A549 (cell line): ENCODE results near the gene LPCAT1. TPM values are rescaled to one million over a fixed set of nuclear protein-coding genes. Genes with fewer than 3 reads are reported as not detected.

Experiments
- ATAC-seq, 2 experiments: fragments of 200-7000 bp in 1 of 2; fragments of >200 bp in 1 of 2; cut with Nextera tagmentation in 1 of 2; cut with Tn5 transposase in 1 of 2; 3 replicates each; pipeline versions ENCODE4 v1.8.0 to v1.9.1; 2018 to 2020; ENCODE audit warnings: mild to moderate bottlenecking in 1 of 2, moderate library complexity in 1 of 2
- CTCF ChIA-PET: fragments of 300-600 bp; sonication (Branson Sonifier 250); formaldehyde crosslinking; extraction: SDS; loops from one replicate; lab custom pipeline; 2021; ENCODE audit warnings: antibody characterized with exemption, inconsistent platforms; lab: Yijun Ruan, JAX
- POLR2A ChIA-PET: fragments of 350-600 bp; formaldehyde crosslinking; extraction: SDS; loops from one replicate; lab custom pipeline; 2021; ENCODE audit warnings: antibody characterized with exemption, inconsistent platforms; lab: Yijun Ruan, JAX
- DNase-seq, 2 experiments: peaks; one replicate each; pipeline versions ENCODE4 v3.0.0 to v3.0.0-alpha.2; 2011 to 2016; ENCODE audit warnings: low read depth in 1 of 2, low spot score in 1 of 2
- FAIRE-seq: peaks from 2 replicates; lab custom pipeline; 2011; peaks lifted over from hg19 to GRCh38; lab: Jason Lieb, UNC
- H3K27ac ChIP-seq, 2 experiments: fragments of >200 bp; sonication (Bioruptor Twin); formaldehyde crosslinking; 3 replicates each; pipeline ENCODE4 v1.5.1; 2016 to 2017
- H3K4me1 ChIP-seq: fragments of >200 bp; sonication (Bioruptor Twin); formaldehyde crosslinking; 3 replicates; pipeline ENCODE4 v1.6.1; 2016
- H3K4me2 ChIP-seq: fragments of >200 bp; sonication (Bioruptor Twin); formaldehyde crosslinking; 3 replicates; pipeline ENCODE4 v1.6.1; 2016
- H3K4me3 ChIP-seq: fragments of >200 bp; sonication (Bioruptor Twin); formaldehyde crosslinking; 3 replicates; pipeline ENCODE4 v1.5.1; 2016
- H3K9me3 ChIP-seq: fragments of >200 bp; sonication (Bioruptor Twin); formaldehyde crosslinking; 3 replicates; pipeline ENCODE4 v1.6.1; 2016
- CBX2 ChIP-seq: fragments of 200-600 bp; sonication (generic); IDR thresholded peaks from 2 replicates; pipeline ENCODE4 v1.6.1; 2016; ENCODE audit warnings: low read depth, mild to moderate bottlenecking, borderline replicate concordance
- EHF ChIP-seq: fragments of 250-450 bp; sonication (Bioruptor Pico); IDR thresholded peaks from 2 replicates; pipeline ENCODE4 v1.5.0; 2020; ENCODE audit warnings: mild to moderate bottlenecking
- EHMT2 ChIP-seq: fragments of 200-600 bp; sonication (generic); IDR thresholded peaks from 2 replicates; pipeline ENCODE4 v1.6.1; 2016; ENCODE audit warnings: antibody characterized with exemption, low read depth, mild to moderate bottlenecking, moderate library complexity
- ELK1 ChIP-seq: fragments of 150-350 bp; IDR thresholded peaks from 2 replicates; pipeline ENCODE4 v1.6.1; 2014; ENCODE audit warnings: low read depth, mild to moderate bottlenecking, low read length
- EP300 ChIP-seq, 2 experiments: fragments of >200 bp; sonication (Bioruptor Twin); formaldehyde crosslinking; IDR thresholded peaks; 2 replicates in 1 of 2; 3 replicates in 1 of 2; pipeline ENCODE4 v1.6.1; 2016 to 2017
- FOSB ChIP-seq: fragments of 250-450 bp; sonication (Bioruptor Pico); IDR thresholded peaks from 2 replicates; pipeline ENCODE4 v1.5.0; 2020; ENCODE audit warnings: mild to moderate bottlenecking, moderate library complexity
- FOSL2 ChIP-seq, 2 experiments: fragments of 450-650 bp in 1 of 2; fragments of >200 bp in 1 of 2; sonication (Bioruptor Twin) in 1 of 2; formaldehyde crosslinking; IDR thresholded peaks; 2 replicates each; pipeline versions ENCODE4 v1.5.0 to v1.6.1; 2016 to 2020; ENCODE audit warnings: mild to moderate bottlenecking in 1 of 2, moderate library complexity in 1 of 2
- GATA3 ChIP-seq: IDR thresholded peaks from 2 replicates; pipeline ENCODE4 v1.6.1; 2012; ENCODE audit warnings: borderline replicate concordance
- HMGXB4 ChIP-seq: fragments of 250-450 bp; sonication (Bioruptor Pico); IDR thresholded peaks from 2 replicates; pipeline ENCODE4 v1.5.0; 2021; ENCODE audit warnings: mild to moderate bottlenecking, moderate library complexity, borderline replicate concordance
- HOXA7 ChIP-seq: fragments of 250-450 bp; sonication (Bioruptor Pico); IDR thresholded peaks from 2 replicates; pipeline ENCODE4 v1.5.0; 2020; ENCODE audit warnings: mild to moderate bottlenecking, moderate library complexity
- JUN ChIP-seq, 2 experiments: fragments of >200 bp; sonication (Bioruptor Twin); formaldehyde crosslinking; IDR thresholded peaks; 2 replicates in 1 of 2; 3 replicates in 1 of 2; pipeline ENCODE4 v1.6.1; 2016 to 2017
- JUNB ChIP-seq: fragments of >200 bp; sonication (Bioruptor Twin); formaldehyde crosslinking; IDR thresholded peaks from 2 replicates; pipeline ENCODE4 v1.6.1; 2016
- KDM5A ChIP-seq: fragments of 200-600 bp; sonication (generic); IDR thresholded peaks from 2 replicates; pipeline ENCODE4 v1.6.1; 2016; ENCODE audit warnings: antibody characterized with exemption, mild to moderate bottlenecking
- MAX ChIP-seq: IDR thresholded peaks from 2 replicates; pipeline ENCODE4 v1.6.1; 2012
- NPAS2 ChIP-seq: fragments of 250-450 bp; sonication (Bioruptor Pico); IDR thresholded peaks from 2 replicates; pipeline ENCODE4 v1.8.0; 2022; ENCODE audit warnings: mild to moderate bottlenecking, moderate library complexity, borderline replicate concordance
- POLR2A ChIP-seq: IDR thresholded peaks from 2 replicates; pipeline ENCODE4 v1.6.1; 2012; ENCODE audit warnings: mild to moderate bottlenecking, low read length
- POLR2AphosphoS2 ChIP-seq: conservative IDR thresholded peaks from 2 replicates; pipeline ENCODE4 v1.6.1; 2012; ENCODE audit warnings: low read length, improper control_type of control experiment, inconsistent platforms
- RARB ChIP-seq: fragments of 250-450 bp; sonication (Bioruptor Pico); IDR thresholded peaks from 2 replicates; pipeline ENCODE4 v1.8.0; 2021; ENCODE audit warnings: mild to moderate bottlenecking, moderate library complexity
- ZFP36 ChIP-seq: fragments of 450-650 bp; IDR thresholded peaks from 2 replicates; pipeline ENCODE4 v1.6.1; 2014; ENCODE audit warnings: borderline replicate concordance; ENCODE audit not compliant: partially characterized antibody
- ZNF302 ChIP-seq: fragments of 250-450 bp; sonication (Bioruptor Pico); IDR thresholded peaks from 2 replicates; pipeline ENCODE4 v1.9.0; 2021; ENCODE audit warnings: inconsistent platforms, mild to moderate bottlenecking, moderate library complexity
- WGBS: methylation state at CpG from one replicate; pipeline ENCODE4 v1.1.6; 2017; ENCODE audit errors: missing lambda C conversion rate; 5-methylcytosine and 5-hydroxymethylcytosine counted together
- polyA plus RNA-seq, 4 experiments: library from polyadenylated mRNA; depleted of rRNA in 3 of 4; stranded (reverse); fragments of >200 nt; fragmentation: RNase III in 1 of 4; extraction: RNeasy Plus Mini Kit Qiagen cat#74134 plus additional on column Dnase treatment in 1 of 4; gene quantifications; 2 replicates in 3 of 4; 3 replicates in 1 of 4; pipeline ENCODE4 v1.2.3, GENCODE V29; 2011 to 2017

The LPCAT1 gene
- polyA plus RNA-seq, 2 of the 4 experiments (the other 2 are of a cell fraction), result 22.9 to 74.9 TPM

GRCh38 chr5:1542781-1543180 lies 19.0 kb upstream of the LPCAT1 start:
- no peak for FAIRE-seq
- TF ChIP-seq FOSL2 (IDR thresholded peaks at IDR 0.05), result no peak
- 0 out of 2 replicates have a peak, but pooled peaks have one; percentile 18 for TF ChIP-seq FOSL2 (CRISPR knock-in tag; IDR thresholded peaks at IDR 0.05)
- TF ChIP-seq POLR2AphosphoS2, result no peak
- peak in 1 of 2 experiments; percentile 37; a peak in 1 of 5 replicates for TF ChIP-seq JUN (IDR thresholded peaks at IDR 0.05)
- peak in 1 of 2 experiments; percentile 52; a peak in 1 of 5 replicates for TF ChIP-seq EP300 (IDR thresholded peaks at IDR 0.05)
- TF ChIP-seq MAX, result 0 out of 2 replicates have a peak, but pooled peaks have one; percentile 25
- no peak for TF ChIP-seq CBX2
- TF ChIP-seq HOXA7 (CRISPR knock-in tag), result no peak
- no peak for TF ChIP-seq RARB (CRISPR knock-in tag)
- TF ChIP-seq ZNF302 (CRISPR knock-in tag), result no peak
- ATAC-seq, result peak; percentile 76 to 87
- Histone ChIP-seq H3K4me2 (peak overlapping the region; percentile 43; the same call in 2 of the 3 replicates), H3K9me3 (peaks cover 5% of the 10 kb centered on the region; the same call in 2 of the 3 replicates), H3K27ac (peak overlapping the region; percentile 54 to 76), H3K4me1 (peaks cover 26% of the 10 kb centered on the region), H3K4me3 (no peak overlapping the region)
- DNase-seq, result peak; percentile 74 to 86
- WGBS, result 31% methylated on average over 3 of the region's 3 CpGs
- CTCF ChIA-PET, result interaction anchor here (1.3 kb wide), 1 partner anchor 19 kb away, joined by 3 read pairs; the partner anchor contains the start of gene LPCAT1
- POLR2A ChIA-PET, result interaction anchor here (0.8 to 1.4 kb wide), 2 partner anchors 13 to 18 kb away, joined by 5 to 11 read pairs; partner anchors contain the start of gene LPCAT1

- DNase-seq, result no peak
- WGBS, result 82% methylated on average over 10 of the region's 10 CpGs
- TF ChIP-seq JUNB, result no peak
- TF ChIP-seq ZFP36, result no peak
- no peak for TF ChIP-seq FOSB (CRISPR knock-in tag)
- TF ChIP-seq EHF (CRISPR knock-in tag), result no peak
- TF ChIP-seq FOSL2 (IDR thresholded peaks at IDR 0.05), result no peak
- TF ChIP-seq FOSL2 (CRISPR knock-in tag; IDR thresholded peaks at IDR 0.05), result no peak
- TF ChIP-seq KDM5A, result no peak
- TF ChIP-seq NPAS2, result no peak
- no peak for TF ChIP-seq POLR2A
- TF ChIP-seq GATA3, result no peak
- TF ChIP-seq ELK1, result no peak
- no peak for TF ChIP-seq HMGXB4
- no peak for TF ChIP-seq EHMT2
- TF ChIP-seq, all 56 proteins: peak for 0
- Histone ChIP-seq H3K27ac (peak overlapping the region; percentile 54 to 76), H3K9me3 (peaks cover 5% of the 10 kb centered on the region; the same call in 2 of the 3 replicates), H3K4me2 (0 out of 3 replicates have a peak overlapping the region, but pooled peaks have one; percentile 43), H3K4me3 (no peak overlapping the region), H3K4me1 (peaks cover 26% of the 10 kb centered on the region)
- FAIRE-seq (no peak), ATAC-seq (no peak)
- ChIA-PET CTCF (interaction anchor here (1.3 kb wide), 1 partner anchor 18 kb away, joined by 3 read pairs; the partner anchor contains the start of gene LPCAT1), POLR2A (interaction anchor here (1.4 kb wide), 1 partner anchor 14 kb away, joined by 11 read pairs; no protein-coding TSS in a partner anchor)
Observed at GRCh38 chr5:1541702-1542400, 18.1 kb upstream of the LPCAT1 start.
